Stimulated activated CD8-positive, alpha-beta memory T cell treated with anti-CD3 and anti-CD28 coated beads, Interleukin-12 subunit alpha, Interleukin-12 subunit beta, amount 100 ng/mL, for 4 hours (primary cell): Measurements from ENCODE around the gene WFDC10B.
"Not testable (repeated sequence)": the region's sequence is repeated elsewhere in the genome, so short reads cannot be mapped to it uniquely, and the experiment has no call there.

Experiments used
- DNase-seq: peaks from one replicate; pipeline ENCODE4 v3.0.0-alpha.2; 2020; ENCODE audit warnings: low read depth

The WFDC10B gene

GRCh38 chr20:45704969-45705637 is at the start of gene WFDC10B:
Gene WFDC10B (minus strand): TSS chr20:45705019. CDS start chr20:45685992, 19,027 bp downstream.
- DNase-seq: no peak

GRCh38 chr20:45752746-45753145 is 47.9 kb upstream of the WFDC10B start:
- no peak for DNase-seq

GRCh38 chr20:45751721-45752120 is 46.9 kb upstream of the WFDC10B start:
- no peak for DNase-seq

GRCh38 chr20:45745015-45745414 is 40.2 kb upstream of the WFDC10B start:
- DNase-seq: no peak

GRCh38 chr20:45742596-45742995 is 37.8 kb upstream of the WFDC10B start:
- no peak for DNase-seq

- no peak for DNase-seq
Observed at GRCh38 chr20:45735988-45736387, 31.2 kb upstream of the WFDC10B start.

- DNase-seq: no peak
Observed at GRCh38 chr20:45735552-45735951, 30.7 kb upstream of the WFDC10B start.

GRCh38 chr20:45732199-45732598 is 27.4 kb upstream of the WFDC10B start:
- no peak for DNase-seq

GRCh38 chr20:45727044-45727443 is 22.2 kb upstream of the WFDC10B start:
- DNase-seq: no peak

- no peak for DNase-seq
Observed at GRCh38 chr20:45725134-45725533, 20.3 kb upstream of the WFDC10B start.

GRCh38 chr20:45722047-45722446 is 17.2 kb upstream of the WFDC10B start, which contains the start of gene SPINT4:
Gene SPINT4 (plus strand): TSS chr20:45722347. CDS start chr20:45722368, 21 bp downstream.
- no peak for DNase-seq

GRCh38 chr20:45716141-45716688 is 11.4 kb upstream of the WFDC10B start:
- not testable (repeated sequence) for DNase-seq

GRCh38 chr20:45701873-45702272 is 2.9 kb downstream of the WFDC10B start, which contains the start of gene WFDC13:
Gene WFDC13 (plus strand): TSS chr20:45702038. CDS start chr20:45702124, 86 bp downstream.
- no peak for DNase-seq

GRCh38 chr20:45701104-45701503 is 3.7 kb downstream of the WFDC10B start:
- DNase-seq: no peak

- DNase-seq: no peak
Observed at GRCh38 chr20:45695496-45695895, 9.3 kb downstream of the WFDC10B start.

GRCh38 chr20:45693346-45693745 is 11.5 kb downstream of the WFDC10B start:
- not testable (repeated sequence) for DNase-seq

GRCh38 chr20:45685896-45686295 is 18.9 kb downstream of the WFDC10B start:
- DNase-seq: no peak

- DNase-seq: no peak
Observed at GRCh38 chr20:45679650-45680049, 25.2 kb downstream of the WFDC10B start.

- no peak for DNase-seq
Observed at GRCh38 chr20:45672765-45673164, 32.1 kb downstream of the WFDC10B start.

- no peak for DNase-seq
Observed at GRCh38 chr20:45670139-45670538, 34.7 kb downstream of the WFDC10B start, which contains the start of gene WFDC11. Gene WFDC11 (minus strand): TSS chr20:45670239. CDS start chr20:45650600, 19,639 bp downstream.

GRCh38 chr20:45657038-45657437 is 47.8 kb downstream of the WFDC10B start:
- DNase-seq: not testable (repeated sequence)

- DNase-seq: not testable (repeated sequence)
Observed at GRCh38 chr20:45651726-45652125, 53.1 kb downstream of the WFDC10B start.

- DNase-seq: no peak
Observed at GRCh38 chr20:45649312-45649863, 55.4 kb downstream of the WFDC10B start.
